HEK293T (cell line): ENCODE measurements around the gene OVCH1.

Experiments
- CTCF ChIA-PET: fragments of 350-600 bp; formaldehyde crosslinking; extraction: SDS; loops from one replicate; lab custom pipeline; 2021; ENCODE audit warnings: antibody characterized with exemption, inconsistent platforms; lab: Yijun Ruan, JAX
- POLR2A ChIA-PET: fragments of 350-600 bp; formaldehyde crosslinking; extraction: SDS; loops from one replicate; lab custom pipeline; 2020; ENCODE audit warnings: antibody characterized with exemption, inconsistent platforms; lab: Yijun Ruan, JAX
- DNase-seq: peaks from one replicate; pipeline ENCODE4 v3.0.0; 2012; ENCODE audit warnings: mixed read lengths; ENCODE audit errors: extremely low spot score
- ARNT ChIP-seq: fragments of 450-650 bp; IDR thresholded peaks from 2 replicates; pipeline ENCODE4 v1.6.1; 2017; ENCODE audit warnings: mild to moderate bottlenecking
- BHLHE40 ChIP-seq: fragments of 450-650 bp; IDR thresholded peaks from 2 replicates; pipeline ENCODE4 v1.6.1; 2016; ENCODE audit warnings: mild to moderate bottlenecking, moderate library complexity, borderline replicate concordance
- CTBP1 ChIP-seq: fragments of 450-650 bp; IDR thresholded peaks from 2 replicates; pipeline ENCODE4 v1.6.1; 2016; ENCODE audit warnings: borderline replicate concordance
- ELF4 ChIP-seq: fragments of 450-650 bp; IDR thresholded peaks from 2 replicates; pipeline ENCODE4 v1.6.1; 2017; ENCODE audit warnings: antibody characterized with exemption
- FOXA1 ChIP-seq: fragments of 450-650 bp; IDR thresholded peaks from 2 replicates; pipeline ENCODE4 v1.6.1; 2016; ENCODE audit warnings: mild to moderate bottlenecking
- FOXK2 ChIP-seq: fragments of 450-650 bp; IDR thresholded peaks from 2 replicates; pipeline ENCODE4 v1.6.1; 2016; ENCODE audit warnings: mild to moderate bottlenecking
- FOXM1 ChIP-seq: fragments of 450-650 bp; IDR thresholded peaks from 2 replicates; pipeline ENCODE4 v1.6.1; 2017; ENCODE audit warnings: mild to moderate bottlenecking, borderline replicate concordance
- HDGF ChIP-seq: fragments of 450-650 bp; IDR thresholded peaks from 2 replicates; pipeline ENCODE4 v1.6.1; 2017; ENCODE audit warnings: antibody characterized with exemption, borderline replicate concordance
- L3MBTL2 ChIP-seq: fragments of 450-650 bp; conservative IDR thresholded peaks from 2 replicates; pipeline ENCODE4 v1.6.1; 2016; ENCODE audit warnings: mild to moderate bottlenecking
- LEF1 ChIP-seq: fragments of 450-650 bp; IDR thresholded peaks from 2 replicates; pipeline ENCODE4 v1.6.1; 2017; ENCODE audit warnings: mild to moderate bottlenecking, borderline replicate concordance
- NFRKB ChIP-seq: fragments of 450-650 bp; IDR thresholded peaks from 2 replicates; pipeline ENCODE4 v1.6.1; 2016; ENCODE audit warnings: mild to moderate bottlenecking, moderate library complexity
- PKNOX1 ChIP-seq: fragments of 450-650 bp; IDR thresholded peaks from 2 replicates; pipeline ENCODE4 v1.6.1; 2016
- SP1 ChIP-seq: fragments of 450-650 bp; IDR thresholded peaks from 2 replicates; pipeline ENCODE4 v1.6.1; 2017
- SUZ12 ChIP-seq: fragments of 450-650 bp; IDR thresholded peaks from 2 replicates; pipeline ENCODE4 v1.6.1; 2016; ENCODE audit warnings: mild to moderate bottlenecking
- TARDBP ChIP-seq: fragments of 450-650 bp; IDR thresholded peaks from 2 replicates; pipeline ENCODE4 v1.6.1; 2016
- ZNF384 ChIP-seq: fragments of 450-650 bp; IDR thresholded peaks from 2 replicates; pipeline ENCODE4 v1.6.1; 2016

The OVCH1 gene

GRCh38 chr12:29497588-29497987 lies at the start of gene OVCH1:
Gene OVCH1 (minus strand): TSS chr12:29497686. CDS start chr12:29497686, 0 bp downstream.
- TF ChIP-seq ARNT (no peak), SUZ12 (no peak), FOXA1 (no peak), FOXM1 (no peak), FOXK2 (no peak), ZNF384 (no peak), TARDBP (no peak)
- ChIA-PET POLR2A (no interaction called here), CTCF (no interaction called here)
- no peak for DNase-seq

- TF ChIP-seq SP1: no peak
- TF ChIP-seq TARDBP: no peak
- TF ChIP-seq L3MBTL2: no peak
- TF ChIP-seq CTBP1: no peak
- TF ChIP-seq ZNF384: no peak
- no peak for TF ChIP-seq BHLHE40
- no peak for TF ChIP-seq FOXM1
- TF ChIP-seq HDGF: no peak
- TF ChIP-seq PKNOX1: no peak
- TF ChIP-seq FOXA1: no peak
- no peak for TF ChIP-seq ELF4
- no peak for TF ChIP-seq ARNT
- no peak for TF ChIP-seq FOXK2
- no peak for TF ChIP-seq NFRKB
- TF ChIP-seq SUZ12: no peak
- TF ChIP-seq LEF1: no peak
- CTCF ChIA-PET: no interaction called here
- POLR2A ChIA-PET: no interaction called here
- DNase-seq: no peak
Measured at GRCh38 chr12:29547151-29547632, 49.7 kb upstream of the OVCH1 start.

GRCh38 chr12:29546000-29546399 lies 48.5 kb upstream of the OVCH1 start:
- ChIA-PET CTCF (interaction anchor here (0.7 kb wide), 1 partner anchor 1116 kb away, joined by 3 read pairs; no protein-coding TSS in a partner anchor), POLR2A (no interaction called here)
- TF ChIP-seq CTBP1: no peak
- no peak for TF ChIP-seq NFRKB
- no peak for TF ChIP-seq FOXM1
- TF ChIP-seq ELF4: no peak
- no peak for TF ChIP-seq LEF1
- no peak for TF ChIP-seq FOXK2
- TF ChIP-seq HDGF: no peak
- no peak for TF ChIP-seq BHLHE40
- TF ChIP-seq FOXA1: no peak
- TF ChIP-seq ZNF384: no peak
- no peak for DNase-seq

GRCh38 chr12:29545102-29545467 lies 47.6 kb upstream of the OVCH1 start:
- DNase-seq: no peak
- POLR2A ChIA-PET: no interaction called here
- TF ChIP-seq SP1: no peak
- no peak for TF ChIP-seq TARDBP
- TF ChIP-seq FOXK2: no peak
- TF ChIP-seq BHLHE40: no peak
- no peak for TF ChIP-seq NFRKB
- no peak for TF ChIP-seq LEF1
- no peak for TF ChIP-seq HDGF
- TF ChIP-seq L3MBTL2: no peak
- no peak for TF ChIP-seq ARNT
- TF ChIP-seq ZNF384: no peak
- TF ChIP-seq FOXM1: no peak
- TF ChIP-seq ELF4: no peak
- no peak for TF ChIP-seq SUZ12
- TF ChIP-seq CTBP1: no peak
- CTCF ChIA-PET: no interaction called here

- ChIA-PET CTCF (no interaction called here), POLR2A (no interaction called here)
- DNase-seq: no peak
- no peak for TF ChIP-seq NFRKB
- no peak for TF ChIP-seq ARNT
- no peak for TF ChIP-seq HDGF
- TF ChIP-seq ELF4: no peak
- no peak for TF ChIP-seq TARDBP
Measured at GRCh38 chr12:29544428-29545101, 47.1 kb upstream of the OVCH1 start.

- CTCF ChIA-PET: no interaction called here
- POLR2A ChIA-PET: no interaction called here
- no peak for DNase-seq
- TF ChIP-seq L3MBTL2 (no peak), TARDBP (no peak)
Measured at GRCh38 chr12:29543036-29543435, 45.5 kb upstream of the OVCH1 start.

GRCh38 chr12:29537298-29537697 lies 39.8 kb upstream of the OVCH1 start:
- no peak for DNase-seq
- CTCF ChIA-PET: no interaction called here
- POLR2A ChIA-PET: no interaction called here
- TF ChIP-seq NFRKB (no peak), HDGF (no peak), CTBP1 (no peak), FOXK2 (no peak), PKNOX1 (no peak), LEF1 (no peak), SP1 (no peak), L3MBTL2 (no peak), ARNT (no peak), SUZ12 (no peak), ZNF384 (no peak), BHLHE40 (no peak), ELF4 (no peak)
